A549 (cell line): ENCODE measurements around the gene GSX1.

Experiments used
- MYC ChIP-seq: IDR thresholded peaks from 2 replicates; pipeline ENCODE4 v1.6.1; 2012; ENCODE audit warnings: mild to moderate bottlenecking, inconsistent platforms, low read length, improper control_type of control experiment, borderline replicate concordance
- TF ChIP-seq, protein P1 (sequence below): fragments of >200 bp; sonication (Bioruptor Twin); formaldehyde crosslinking; IDR thresholded peaks from 3 replicates; pipeline ENCODE4 v1.5.1; 2016

DNA sequence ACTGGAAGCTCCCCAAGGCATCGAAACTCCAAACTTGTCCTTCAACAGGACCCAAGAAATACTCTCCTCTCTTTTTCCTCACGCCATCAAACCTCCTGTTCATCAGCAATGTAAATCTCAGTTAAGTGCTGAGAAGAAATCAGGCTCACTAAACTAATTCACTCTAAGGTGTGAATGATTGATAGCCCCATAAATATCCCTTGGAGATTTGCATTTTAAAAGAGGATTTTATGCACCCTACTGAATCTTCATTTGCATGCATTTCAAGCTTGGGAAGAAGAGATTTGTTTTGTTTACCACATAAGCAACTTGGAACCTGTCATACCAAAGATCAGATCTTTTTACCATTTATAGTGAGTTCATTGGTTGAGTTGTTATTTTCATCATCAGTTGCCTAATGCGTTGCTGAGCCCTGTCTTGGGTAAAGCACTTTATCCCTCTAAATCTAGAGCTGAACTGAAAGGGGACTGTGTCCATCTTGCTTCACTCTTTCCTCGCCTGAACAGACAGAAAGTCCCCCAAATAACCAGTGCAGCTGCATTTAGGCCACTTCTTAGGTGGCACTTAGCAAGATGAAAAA lies 40.2 kb upstream of the GSX1 start:
- TF ChIP-seq MYC, result no peak
- TF ChIP-seq, protein P1, sequence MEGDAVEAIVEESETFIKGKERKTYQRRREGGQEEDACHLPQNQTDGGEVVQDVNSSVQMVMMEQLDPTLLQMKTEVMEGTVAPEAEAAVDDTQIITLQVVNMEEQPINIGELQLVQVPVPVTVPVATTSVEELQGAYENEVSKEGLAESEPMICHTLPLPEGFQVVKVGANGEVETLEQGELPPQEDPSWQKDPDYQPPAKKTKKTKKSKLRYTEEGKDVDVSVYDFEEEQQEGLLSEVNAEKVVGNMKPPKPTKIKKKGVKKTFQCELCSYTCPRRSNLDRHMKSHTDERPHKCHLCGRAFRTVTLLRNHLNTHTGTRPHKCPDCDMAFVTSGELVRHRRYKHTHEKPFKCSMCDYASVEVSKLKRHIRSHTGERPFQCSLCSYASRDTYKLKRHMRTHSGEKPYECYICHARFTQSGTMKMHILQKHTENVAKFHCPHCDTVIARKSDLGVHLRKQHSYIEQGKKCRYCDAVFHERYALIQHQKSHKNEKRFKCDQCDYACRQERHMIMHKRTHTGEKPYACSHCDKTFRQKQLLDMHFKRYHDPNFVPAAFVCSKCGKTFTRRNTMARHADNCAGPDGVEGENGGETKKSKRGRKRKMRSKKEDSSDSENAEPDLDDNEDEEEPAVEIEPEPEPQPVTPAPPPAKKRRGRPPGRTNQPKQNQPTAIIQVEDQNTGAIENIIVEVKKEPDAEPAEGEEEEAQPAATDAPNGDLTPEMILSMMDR, result no peak
